IMR-90 (cell line): ENCODE measurements around the gene GNAS. TPM values are rescaled to one million over a fixed set of nuclear protein-coding genes. Genes with fewer than 3 reads are reported as not detected.

Source experiments
- ATAC-seq: fragments of 200-7000 bp; cut with Tn5 transposase; 2 replicates; pipeline ENCODE4 v1.9.1; 2020; ENCODE audit warnings: low read depth, mild to moderate bottlenecking, moderate library complexity
- BruUV-seq: library from RNA; stranded (reverse); fragments of 400-500 nt; replicated peaks from 2 replicates; lab custom pipeline; 2021; lab: Mats Ljungman, UMichigan
- CTCF ChIA-PET: fragments of 300-600 bp; formaldehyde crosslinking; extraction: SDS; loops from one replicate; lab custom pipeline; 2021; ENCODE audit warnings: antibody characterized with exemption; lab: Yijun Ruan, JAX
- POLR2A ChIA-PET: fragments of 300-600 bp; sonication (Branson Sonifier 250); formaldehyde crosslinking; loops from one replicate; lab custom pipeline; 2022; ENCODE audit warnings: antibody characterized with exemption; ENCODE audit not compliant: unreplicated experiment; lab: Charles Lee
- DNase-seq: peaks from one replicate; pipeline ENCODE4 v3.0.0; 2013
- H2AFZ ChIP-seq: replicated peaks from 2 replicates; pipeline ENCODE3; 2013; ENCODE audit warnings: low read length, mild to moderate bottlenecking; ENCODE audit not compliant: poor library complexity
- H2AK5ac ChIP-seq: 2 replicates; pipeline ENCODE4 v1.6.1; 2013; ENCODE audit warnings: low read depth, low read length, inconsistent platforms
- H2AK9ac ChIP-seq: replicated peaks from 2 replicates; pipeline ENCODE3; 2013; ENCODE audit warnings: mild to moderate bottlenecking, low read depth, low read length, moderate library complexity; ENCODE audit not compliant: poor library complexity
- H2BK120ac ChIP-seq: 2 replicates; pipeline ENCODE4 v1.6.1; 2013; ENCODE audit warnings: low read depth, low read length, inconsistent platforms
- H2BK15ac ChIP-seq: 3 replicates; pipeline ENCODE4 v1.6.1; 2013; ENCODE audit warnings: low read depth, low read length, inconsistent platforms
- H2BK20ac ChIP-seq: 2 replicates; pipeline ENCODE4 v1.6.1; 2013; ENCODE audit warnings: low read depth, mild to moderate bottlenecking, inconsistent platforms, low read length, moderate library complexity
- H2BK5ac ChIP-seq: 2 replicates; pipeline ENCODE4 v1.6.1; 2013; ENCODE audit warnings: mild to moderate bottlenecking, low read depth, low read length, inconsistent platforms; ENCODE audit not compliant: poor library complexity, severe bottlenecking
- H3K14ac ChIP-seq: replicated peaks from 2 replicates; pipeline ENCODE4 v1.6.1; 2013; ENCODE audit warnings: low read depth, low read length, inconsistent platforms
- H3K18ac ChIP-seq: 2 replicates; pipeline ENCODE4 v1.6.1; 2013; ENCODE audit warnings: low read depth, low read length, control low read depth
- H3K23ac ChIP-seq: 2 replicates; pipeline ENCODE4 v1.6.1; 2013; ENCODE audit warnings: low read depth, low read length, inconsistent platforms
- H3K27ac ChIP-seq: 2 replicates; pipeline ENCODE4 v1.5.1; 2013; ENCODE audit warnings: mild to moderate bottlenecking, control low read depth, low read length; ENCODE audit not compliant: insufficient read depth
- H3K27me3 ChIP-seq: 2 replicates; pipeline ENCODE4 v1.6.1; 2013; ENCODE audit warnings: low read length; ENCODE audit not compliant: control insufficient read depth, insufficient read depth
- H3K36me3 ChIP-seq: 2 replicates; pipeline ENCODE4 v1.6.1; 2013; ENCODE audit warnings: low read length, mixed read lengths; ENCODE audit not compliant: control insufficient read depth, insufficient read depth
- H3K4ac ChIP-seq: 2 replicates; pipeline ENCODE4 v1.6.1; 2013; ENCODE audit warnings: low read depth, low read length, inconsistent platforms
- H3K4me1 ChIP-seq: 2 replicates; pipeline ENCODE4 v1.6.1; 2013; ENCODE audit warnings: low read length, mixed read lengths; ENCODE audit not compliant: control insufficient read depth, insufficient read depth
- H3K4me2 ChIP-seq: 2 replicates; pipeline ENCODE4 v1.6.1; 2013; ENCODE audit warnings: low read depth, mild to moderate bottlenecking, control low read depth, low read length, moderate library complexity
- H3K4me3 ChIP-seq: 2 replicates; pipeline ENCODE4 v1.5.1; 2013; ENCODE audit warnings: low read depth, mild to moderate bottlenecking, control low read depth, low read length, moderate library complexity; ENCODE audit not compliant: insufficient read depth
- H3K56ac ChIP-seq: 2 replicates; pipeline ENCODE4 v1.6.1; 2013; ENCODE audit warnings: low read length, inconsistent platforms; ENCODE audit not compliant: insufficient read depth; ENCODE audit errors: extremely low read depth
- H3K79me1 ChIP-seq, 2 experiments: 2 replicates each; pipeline ENCODE4 v1.6.1; 2013; ENCODE audit warnings: low read length in 2 of 2, inconsistent platforms in 1 of 2, low read depth in 1 of 2
- H3K9ac ChIP-seq: 2 replicates; pipeline ENCODE4 v1.6.1; 2013; ENCODE audit warnings: low read depth, low read length, control low read depth
- H3K9me1 ChIP-seq: 2 replicates; pipeline ENCODE4 v1.6.1; 2013; ENCODE audit warnings: low read length, inconsistent platforms; ENCODE audit not compliant: insufficient read depth
- H3K9me3 ChIP-seq: 2 replicates; pipeline ENCODE4 v1.6.1; 2013; ENCODE audit warnings: low read length; ENCODE audit not compliant: control insufficient read depth, insufficient read depth
- H4K20me1 ChIP-seq: 2 replicates; pipeline ENCODE4 v1.6.1; 2013; ENCODE audit warnings: low read length, inconsistent platforms; ENCODE audit not compliant: insufficient read depth
- H4K5ac ChIP-seq: 2 replicates; pipeline ENCODE4 v1.6.1; 2013; ENCODE audit warnings: mild to moderate bottlenecking, low read depth, low read length, control low read depth
- H4K8ac ChIP-seq, 2 experiments: 2 replicates each; pipeline ENCODE4 v1.6.1; 2013; ENCODE audit warnings: low read depth in 2 of 2, low read length in 2 of 2, control low read depth in 1 of 2, inconsistent platforms in 1 of 2
- H4K91ac ChIP-seq: 2 replicates; pipeline ENCODE4 v1.6.1; 2013; ENCODE audit warnings: low read depth, low read length, inconsistent platforms; ENCODE audit not compliant: insufficient read depth
- BHLHE40 ChIP-seq: fragments of 150-350 bp; IDR thresholded peaks from 2 replicates; pipeline ENCODE4 v1.6.1; 2016; ENCODE audit warnings: mild to moderate bottlenecking, low read depth, low read length
- CEBPB ChIP-seq: IDR thresholded peaks from 2 replicates; pipeline ENCODE4 v1.6.1; 2012; ENCODE audit warnings: low read depth, low read length, improper control_type of control experiment
- CHD1 ChIP-seq: IDR thresholded peaks from 2 replicates; pipeline ENCODE4 v1.6.1; 2012; ENCODE audit warnings: low read depth, low read length, improper control_type of control experiment
- MAFK ChIP-seq: IDR thresholded peaks from 2 replicates; pipeline ENCODE4 v1.6.1; 2012; ENCODE audit warnings: low read depth, low read length, improper control_type of control experiment
- MAZ ChIP-seq: IDR thresholded peaks from 2 replicates; pipeline ENCODE4 v1.6.1; 2012; ENCODE audit warnings: low read depth, mild to moderate bottlenecking, low read length, improper control_type of control experiment, moderate library complexity, borderline replicate concordance
- MXI1 ChIP-seq: IDR thresholded peaks from 2 replicates; pipeline ENCODE4 v1.6.1; 2012; ENCODE audit warnings: low read depth, mild to moderate bottlenecking, low read length, moderate library complexity, borderline replicate concordance
- NFE2L2 ChIP-seq: fragments of 150-350 bp; IDR thresholded peaks from 2 replicates; pipeline ENCODE4 v1.6.1; 2016; ENCODE audit warnings: low read depth, mild to moderate bottlenecking, low read length
- POLR2A ChIP-seq: IDR thresholded peaks from 2 replicates; pipeline ENCODE4 v1.6.1; 2012; ENCODE audit warnings: mild to moderate bottlenecking, low read depth, low read length
- RAD21 ChIP-seq: IDR thresholded peaks from 2 replicates; pipeline ENCODE4 v1.6.1; 2012; ENCODE audit warnings: low read length, improper control_type of control experiment
- RFX5 ChIP-seq: IDR thresholded peaks from 2 replicates; pipeline ENCODE4 v1.8.0; 2012; ENCODE audit warnings: low read depth, mild to moderate bottlenecking, low read length, moderate library complexity
- SMC3 ChIP-seq: fragments of 150-350 bp; IDR thresholded peaks from 2 replicates; pipeline ENCODE4 v1.6.1; 2016; ENCODE audit warnings: low read depth, mild to moderate bottlenecking, antibody characterized with exemption, low read length, moderate library complexity
- WGBS, 2 experiments: methylation state at CpG; one replicate each; pipeline versions ENCODE4 v1.1.5 to v1.1.7; 2013; ENCODE audit warnings: missing lambda C conversion rate in 2 of 2; ENCODE audit not compliant: insufficient read length in 1 of 2; ENCODE audit errors: extremely low coverage in 2 of 2; 5-methylcytosine and 5-hydroxymethylcytosine counted together
- dilution Hi-C: fragments of 300-500 bp; cut with HindIII; formaldehyde crosslinking; loops from one replicate; pipeline ENCODE4 v1.14.3; 2018; ENCODE audit warnings: low sequenced_read_pairs; ENCODE audit not compliant: unreplicated experiment
- in situ Hi-C: fragments of 300-500 bp; cut with MboI; formaldehyde crosslinking; loops from 3 replicates; pipeline ENCODE4 v1.14.3; 2019; ENCODE audit warnings: low sequenced_read_pairs, inconsistent platforms, mixed read lengths
- intact Hi-C: fragments of 100-400 bp; cut with micrococcal nuclease; formaldehyde crosslinking; loops from 2 replicates; pipeline ENCODE4 v1.10.0; 2022
- polyA plus RNA-seq, 3 experiments: library from polyadenylated mRNA; depleted of rRNA; stranded (reverse); fragments of >200 nt; gene quantifications; 2 replicates each; pipeline ENCODE4 v1.2.3, GENCODE V29; 2012; ENCODE audit warnings: low replicate concordance in 1 of 3
- total RNA-seq: library from RNA; depleted of rRNA; stranded (reverse); fragments of >200 nt; gene quantifications from 2 replicates; pipeline ENCODE4 v1.2.3, GENCODE V29; 2012
- TF ChIP-seq, protein P1 (sequence below): fragments of 150-350 bp; IDR thresholded peaks from 2 replicates; pipeline ENCODE4 v1.6.1; 2017; ENCODE audit warnings: mild to moderate bottlenecking, antibody characterized with exemption, low read length, low read depth
- TF ChIP-seq, protein P2 (sequence below): conservative IDR thresholded peaks from 2 replicates; pipeline ENCODE4 v1.5.1; 2012; ENCODE audit warnings: mild to moderate bottlenecking, low read depth, low read length, improper control_type of control experiment
- TF ChIP-seq, protein P3 (sequence below): fragments of 150-350 bp; IDR thresholded peaks from 2 replicates; pipeline ENCODE4 v1.6.1; 2016; ENCODE audit warnings: low read depth, mild to moderate bottlenecking, low read length, moderate library complexity, borderline replicate concordance

Gene GNAS
- total and polyA plus RNA-seq, 2 of the 4 experiments (the other 2 are of a cell fraction) = 397 to 1,356 TPM

DNA sequence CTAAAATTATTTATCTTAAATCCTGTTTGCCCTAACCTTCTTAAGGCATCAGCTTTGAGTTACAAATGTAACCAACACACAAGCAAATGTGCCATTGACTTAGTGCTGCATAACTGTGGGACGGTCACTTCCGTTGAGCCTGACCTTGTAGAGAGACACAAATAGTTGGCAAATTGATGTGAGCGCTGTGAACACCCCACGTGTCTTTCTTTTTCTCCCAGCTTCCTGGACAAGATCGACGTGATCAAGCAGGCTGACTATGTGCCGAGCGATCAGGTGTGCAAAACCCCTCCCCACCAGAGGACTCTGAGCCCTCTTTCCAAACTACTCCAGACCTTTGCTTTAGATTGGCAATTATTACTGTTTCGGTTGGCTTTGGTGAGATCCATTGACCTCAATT lies 56.4 kb downstream of the GNAS start (continued):
- TF ChIP-seq MAZ (no peak), MAFK (no peak)
- TF ChIP-seq, protein P1, sequence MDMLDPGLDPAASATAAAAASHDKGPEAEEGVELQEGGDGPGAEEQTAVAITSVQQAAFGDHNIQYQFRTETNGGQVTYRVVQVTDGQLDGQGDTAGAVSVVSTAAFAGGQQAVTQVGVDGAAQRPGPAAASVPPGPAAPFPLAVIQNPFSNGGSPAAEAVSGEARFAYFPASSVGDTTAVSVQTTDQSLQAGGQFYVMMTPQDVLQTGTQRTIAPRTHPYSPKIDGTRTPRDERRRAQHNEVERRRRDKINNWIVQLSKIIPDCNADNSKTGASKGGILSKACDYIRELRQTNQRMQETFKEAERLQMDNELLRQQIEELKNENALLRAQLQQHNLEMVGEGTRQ = no peak

DNA sequence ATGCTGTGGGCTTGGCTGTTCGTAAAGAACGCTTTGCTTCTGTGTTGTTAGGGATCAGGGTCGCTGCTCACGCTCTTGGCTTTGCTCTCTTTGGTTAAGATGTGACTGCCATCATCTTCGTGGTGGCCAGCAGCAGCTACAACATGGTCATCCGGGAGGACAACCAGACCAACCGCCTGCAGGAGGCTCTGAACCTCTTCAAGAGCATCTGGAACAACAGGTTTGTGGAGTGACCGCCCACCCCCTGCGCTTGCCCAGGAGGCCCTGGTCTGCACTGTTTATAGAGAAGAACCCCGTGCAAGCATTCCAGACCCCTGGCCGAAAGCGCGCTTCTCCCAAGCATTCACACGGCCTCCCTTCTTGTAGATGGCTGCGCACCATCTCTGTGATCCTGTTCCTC lies 57.1 kb downstream of the GNAS start:
- ATAC-seq (no peak), DNase-seq (no peak)
- Histone ChIP-seq H3K23ac (no peak overlapping the region), H3K18ac (no peak overlapping the region), H3K9ac (no peak overlapping the region), H4K8ac (no peak overlapping the region), H3K4me3 (no peak overlapping the region), H4K5ac (no peak overlapping the region), H4K91ac (no peak overlapping the region), H3K4ac (no peak overlapping the region), H2BK15ac (no peak overlapping the region), H3K4me1 (peaks cover 12% of the 10 kb centered on the region), H3K9me1 (peaks cover 21% of the 10 kb centered on the region), H3K14ac (no peak overlapping the region), H3K79me1 (peaks cover 24 to 51% of the 10 kb centered on the region in 2 experiments), H3K4me2 (no peak overlapping the region), H2AK5ac (no peak overlapping the region), H4K20me1 (peaks cover 53% of the 10 kb centered on the region), H3K56ac (no peak overlapping the region), H3K9me3 (no peaks in the 10 kb centered on the region), H2AFZ (no peak overlapping the region), H2BK120ac (no peak overlapping the region), H3K36me3 (peaks cover 53% of the 10 kb centered on the region), H3K27me3 (no peaks in the 10 kb centered on the region), H3K27ac (no peak overlapping the region), H2BK5ac (no peak overlapping the region), H2AK9ac (no peak overlapping the region), H2BK20ac (no peak overlapping the region)
- TF ChIP-seq MAFK (no peak), MAZ (no peak), BHLHE40 (no peak), RAD21 (no peak), MXI1 (no peak), CHD1 (no peak), POLR2A (no peak), RFX5 (no peak), CEBPB (no peak), NFE2L2 (no peak), SMC3 (no peak)
- TF ChIP-seq, protein P2, sequence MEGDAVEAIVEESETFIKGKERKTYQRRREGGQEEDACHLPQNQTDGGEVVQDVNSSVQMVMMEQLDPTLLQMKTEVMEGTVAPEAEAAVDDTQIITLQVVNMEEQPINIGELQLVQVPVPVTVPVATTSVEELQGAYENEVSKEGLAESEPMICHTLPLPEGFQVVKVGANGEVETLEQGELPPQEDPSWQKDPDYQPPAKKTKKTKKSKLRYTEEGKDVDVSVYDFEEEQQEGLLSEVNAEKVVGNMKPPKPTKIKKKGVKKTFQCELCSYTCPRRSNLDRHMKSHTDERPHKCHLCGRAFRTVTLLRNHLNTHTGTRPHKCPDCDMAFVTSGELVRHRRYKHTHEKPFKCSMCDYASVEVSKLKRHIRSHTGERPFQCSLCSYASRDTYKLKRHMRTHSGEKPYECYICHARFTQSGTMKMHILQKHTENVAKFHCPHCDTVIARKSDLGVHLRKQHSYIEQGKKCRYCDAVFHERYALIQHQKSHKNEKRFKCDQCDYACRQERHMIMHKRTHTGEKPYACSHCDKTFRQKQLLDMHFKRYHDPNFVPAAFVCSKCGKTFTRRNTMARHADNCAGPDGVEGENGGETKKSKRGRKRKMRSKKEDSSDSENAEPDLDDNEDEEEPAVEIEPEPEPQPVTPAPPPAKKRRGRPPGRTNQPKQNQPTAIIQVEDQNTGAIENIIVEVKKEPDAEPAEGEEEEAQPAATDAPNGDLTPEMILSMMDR = no peak
- TF ChIP-seq, protein P3, sequence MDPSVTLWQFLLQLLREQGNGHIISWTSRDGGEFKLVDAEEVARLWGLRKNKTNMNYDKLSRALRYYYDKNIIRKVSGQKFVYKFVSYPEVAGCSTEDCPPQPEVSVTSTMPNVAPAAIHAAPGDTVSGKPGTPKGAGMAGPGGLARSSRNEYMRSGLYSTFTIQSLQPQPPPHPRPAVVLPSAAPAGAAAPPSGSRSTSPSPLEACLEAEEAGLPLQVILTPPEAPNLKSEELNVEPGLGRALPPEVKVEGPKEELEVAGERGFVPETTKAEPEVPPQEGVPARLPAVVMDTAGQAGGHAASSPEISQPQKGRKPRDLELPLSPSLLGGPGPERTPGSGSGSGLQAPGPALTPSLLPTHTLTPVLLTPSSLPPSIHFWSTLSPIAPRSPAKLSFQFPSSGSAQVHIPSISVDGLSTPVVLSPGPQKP = no peak
- intact Hi-C loops = loop anchor here (5.0 kb wide), 1 partner anchor 73 kb away; the partner anchor contains the start of gene NELFCD
- CTCF ChIA-PET = no interaction called here
- WGBS, 2 experiments = 93% methylated on average over 11 of the region's 15 CpGs; no CpG with 5 or more reads in 1 of the 2 experiments
- POLR2A ChIA-PET = no interaction called here
- BruUV-seq = no TSS peak
- dilution Hi-C loops = no loop called here
- in situ Hi-C loops = loop anchor here (5.0 to 10.0 kb wide), 2 partner anchors 73 to 115 kb away; partner anchors contain the start of gene NELFCD
